Vagina (tissue), 2 donors: ENCODE data around the gene ANTXR1. TPM values are rescaled to one million over a fixed set of nuclear protein-coding genes. Genes with fewer than 3 reads are reported as not detected.

Source experiments
- DNase-seq, 2 donors: peaks; one replicate each; pipeline ENCODE4 v3.0.0-alpha.2; 2017; ENCODE audit errors: extremely low spot score in 2 of 2
- H3K27ac ChIP-seq: fragments of 200-600 bp; sonication (generic); one replicate; pipeline ENCODE4 v1.5.1; 2019
- H3K27me3 ChIP-seq: fragments of 200-600 bp; sonication (generic); one replicate; pipeline ENCODE4 v1.5.1; 2019
- H3K36me3 ChIP-seq, 2 donors: fragments of 200-600 bp; sonication (generic); one replicate each; pipeline ENCODE4 v1.5.1; 2017 to 2019
- H3K4me1 ChIP-seq: fragments of 200-600 bp; sonication (generic); one replicate; pipeline ENCODE4 v1.5.1; 2019
- H3K4me3 ChIP-seq, 2 donors: fragments of 200-600 bp; sonication (generic); 1 replicate in 1 of 2; 2 replicates in 1 of 2; pipeline ENCODE4 v1.5.1; 2016 to 2019
- H3K9me3 ChIP-seq: fragments of 200-600 bp; sonication (generic); one replicate; pipeline ENCODE4 v1.5.1; 2019
- CTCF ChIP-seq, 3 experiments: fragments of 450-650 bp in 2 of 3; fragments of 200-600 bp in 1 of 3; sonication (generic) in 1 of 3; IDR thresholded peaks; one replicate each; pipeline ENCODE4 v1.5.1; 2017 to 2019; ENCODE audit warnings: antibody characterized with exemption in 3 of 3, mild to moderate bottlenecking in 2 of 3, moderate library complexity in 2 of 3
- POLR2A ChIP-seq, 2 donors: fragments of 450-650 bp; IDR thresholded peaks; one replicate each; pipeline ENCODE4 v1.6.1; 2017; ENCODE audit warnings: antibody characterized with exemption in 2 of 2, mild to moderate bottlenecking in 2 of 2, moderate library complexity in 2 of 2
- POLR2AphosphoS5 ChIP-seq, 2 donors: sonication (generic); formaldehyde crosslinking; IDR thresholded peaks; one replicate each; pipeline ENCODE4 v1.9.0; 2017; ENCODE audit warnings: antibody characterized with exemption in 2 of 2, mild to moderate bottlenecking in 2 of 2, low read depth in 1 of 2; ENCODE audit not compliant: insufficient read depth in 1 of 2
- intact Hi-C: fragments of 100-400 bp; cut with DNase I; formaldehyde crosslinking; loops from one replicate; pipeline ENCODE4 v1.15.1; 2023
- total RNA-seq: library from RNA; depleted of rRNA; stranded (reverse); fragments of >200 nt; gene quantifications from one replicate; pipeline ENCODE4 v1.2.3, GENCODE V29; 2016

Gene ANTXR1
- total RNA-seq, 1 donor from 2014 or later = 102 TPM

GRCh38 chr2:69159986-69160385 is 147.0 kb downstream of the ANTXR1 start:
- Histone ChIP-seq H3K4me1 (peaks cover 40% of the 10 kb centered on the region), H3K9me3 (no peaks in the 10 kb centered on the region), H3K27ac (no peak overlapping the region), H3K27me3 (no peaks in the 10 kb centered on the region), H3K36me3 (no peaks in the 10 kb centered on the region), H3K4me3 (no peak overlapping the region)
- DNase-seq = no peak
- no peak for TF ChIP-seq CTCF (IDR thresholded peaks at IDR 0.05)
- intact Hi-C loops = loop anchor here (10.0 kb wide), 1 partner anchor 95 kb away; no protein-coding TSS in a partner anchor

- Histone ChIP-seq H3K4me3 (no peak overlapping the region), H3K36me3 (no peaks in the 10 kb centered on the region), H3K9me3 (no peaks in the 10 kb centered on the region), H3K4me1 (peaks cover 43% of the 10 kb centered on the region), H3K27ac (peak overlapping the region; percentile 74), H3K27me3 (no peaks in the 10 kb centered on the region)
- DNase-seq = no peak
- intact Hi-C loops = no loop called here
- TF ChIP-seq POLR2AphosphoS5 (IDR thresholded peaks at IDR 0.05; ENCODE audit: insufficient read depth in 1 of 2, low read depth in 1 of 2) (no peak), CTCF (IDR thresholded peaks at IDR 0.05) (no peak), POLR2A (IDR thresholded peaks at IDR 0.05) (no peak)
Observed at GRCh38 chr2:69162057-69162456, 149.1 kb downstream of the ANTXR1 start.

- DNase-seq = no peak
- TF ChIP-seq CTCF (IDR thresholded peaks at IDR 0.05) (no peak), POLR2AphosphoS5 (IDR thresholded peaks at IDR 0.05; ENCODE audit: insufficient read depth in 1 of 2, low read depth in 1 of 2) (peak in 1 of 2 donors; percentile 78), POLR2A (IDR thresholded peaks at IDR 0.05) (no peak)
- Histone ChIP-seq H3K4me3 (no peak overlapping the region), H3K27ac (peak overlapping the region; percentile 74), H3K4me1 (peaks cover 53% of the 10 kb centered on the region), H3K9me3 (no peaks in the 10 kb centered on the region), H3K27me3 (no peaks in the 10 kb centered on the region), H3K36me3 (no peaks in the 10 kb centered on the region)
- intact Hi-C loops = no loop called here
Observed at GRCh38 chr2:69163109-69163508, 150.1 kb downstream of the ANTXR1 start.

GRCh38 chr2:69163556-69163955 is 150.6 kb downstream of the ANTXR1 start:
- intact Hi-C loops = no loop called here

More at GRCh38 chr2:69163556-69163955, 150.6 kb downstream of the ANTXR1 start:
- no peaks in the 10 kb centered on the region for H3K36me3 ChIP-seq
- TF ChIP-seq POLR2A (IDR thresholded peaks at IDR 0.05) (no peak), POLR2AphosphoS5 (IDR thresholded peaks at IDR 0.05; ENCODE audit: insufficient read depth in 1 of 2, low read depth in 1 of 2) (no peak), CTCF (IDR thresholded peaks at IDR 0.05) (no peak)
- H3K27ac ChIP-seq = peak overlapping the region; percentile 74
- no peak for DNase-seq
- no peaks in the 10 kb centered on the region for H3K27me3 ChIP-seq
- H3K4me1 ChIP-seq = peaks cover 58% of the 10 kb centered on the region
- H3K4me3 ChIP-seq = no peak overlapping the region
- no peaks in the 10 kb centered on the region for H3K9me3 ChIP-seq
